K562 (cell line): ENCODE data around the gene SYMPK. TPM values are rescaled to one million over a fixed set of nuclear protein-coding genes. Genes with fewer than 3 reads are reported as not detected.

Source experiments
- HDGF ChIP-seq: fragments of 450-650 bp; IDR thresholded peaks from 2 replicates; pipeline ENCODE4 v1.6.1; 2016
- SMARCC2 ChIP-seq: fragments of 450-650 bp; IDR thresholded peaks from 2 replicates; pipeline ENCODE4 v1.6.1; 2017; ENCODE audit warnings: antibody characterized with exemption, moderate library complexity, mild to moderate bottlenecking, low read depth
- SRF ChIP-seq, 2 experiments: fragments of 250-450, 450-650 bp in 1 of 2; sonication (Bioruptor Pico) in 1 of 2; sonication (generic) in 1 of 2; formaldehyde crosslinking; IDR thresholded peaks; 2 replicates each; pipeline versions ENCODE4 v1.5.0 to v1.5.1; 2020 to 2022; ENCODE audit warnings: mild to moderate bottlenecking in 1 of 2, missing genetic modification reagents in 1 of 2
- ZNF41 ChIP-seq: fragments of 250-450 bp; sonication (Bioruptor Pico); conservative IDR thresholded peaks from 2 replicates; pipeline ENCODE4 v1.4.0; 2020; ENCODE audit warnings: mild to moderate bottlenecking
- ZNF436 ChIP-seq: fragments of 250-450, 450-650 bp; sonication (Bioruptor Pico); formaldehyde crosslinking; IDR thresholded peaks from 2 replicates; pipeline ENCODE4 v1.7.0; 2020; ENCODE audit warnings: mild to moderate bottlenecking
- polyA plus RNA-seq, 8 experiments: library from polyadenylated mRNA; depleted of rRNA in 4 of 8; stranded (reverse) in 5 of 8; unstranded in 3 of 8; fragments of >200 nt; fragmentation: Nextera tagmentation in 2 of 8; fragmentation: Illumina TruSeq in 1 of 8; extraction: Ambion mirVana in 2 of 8; extraction: Trizol in 1 of 8; gene quantifications; 2 replicates each; pipeline versions ENCODE4 v1.2.1 to v1.2.3, GENCODE V29; 2011 to 2014; ENCODE audit warnings: inconsistent platforms in 1 of 8, missing spikeins in 1 of 8
- total RNA-seq, 7 experiments: library from RNA; depleted of rRNA in 6 of 7; stranded (reverse); fragments of >200 nt in 6 of 7; fragmentation: Illumina TruSeq in 2 of 7; extraction: Trizol in 2 of 7; gene quantifications; 2 replicates each; pipeline versions ENCODE4 v1.2.1 to v1.2.3, GENCODE V29; 2011 to 2021; ENCODE audit warnings: low replicate concordance in 1 of 7
- TF ChIP-seq, protein P1 (sequence below), 2 experiments: fragments of 450-650 bp in 1 of 2; sonication (generic) in 1 of 2; formaldehyde crosslinking in 1 of 2; IDR thresholded peaks; 2 replicates each; pipeline versions ENCODE4 v1.7.1 to v1.9.0; 2016 to 2022; ENCODE audit warnings: inconsistent platforms in 1 of 2, mild to moderate bottlenecking in 1 of 2, missing genetic modification reagents in 1 of 2
- TF ChIP-seq, protein P2 (sequence below): fragments of 200-800 bp; sonication (Bioruptor generic); IDR thresholded peaks from 2 replicates; pipeline ENCODE4 v1.6.1; 2017; ENCODE audit warnings: missing genetic modification characterization, missing compliant biosample characterization
- TF ChIP-seq, protein P3 (sequence below), 3 experiments: fragments of 200-800 bp in 1 of 3; sonication (Bioruptor generic) in 1 of 3; sonication (generic) in 1 of 3; formaldehyde crosslinking in 1 of 3; IDR thresholded peaks; 2 replicates each; pipeline versions ENCODE4 v1.6.1 to v1.8.0; 2016 to 2022; ENCODE audit warnings: mild to moderate bottlenecking in 2 of 3, missing compliant biosample characterization in 2 of 3, missing genetic modification characterization in 2 of 3, missing genetic modification reagents in 1 of 3
- TF ChIP-seq, protein P4 (sequence below): sonication (generic); formaldehyde crosslinking; IDR thresholded peaks from 2 replicates; pipeline ENCODE4 v1.8.0; 2022; ENCODE audit warnings: mild to moderate bottlenecking, missing genetic modification reagents

Gene SYMPK
- total and polyA plus RNA-seq, 9 of the 15 experiments (the other 6 are each of a cell fraction or from before 2014, with no cell fraction given) = 0.73 to 95.5 (median 58.4) TPM

DNA sequence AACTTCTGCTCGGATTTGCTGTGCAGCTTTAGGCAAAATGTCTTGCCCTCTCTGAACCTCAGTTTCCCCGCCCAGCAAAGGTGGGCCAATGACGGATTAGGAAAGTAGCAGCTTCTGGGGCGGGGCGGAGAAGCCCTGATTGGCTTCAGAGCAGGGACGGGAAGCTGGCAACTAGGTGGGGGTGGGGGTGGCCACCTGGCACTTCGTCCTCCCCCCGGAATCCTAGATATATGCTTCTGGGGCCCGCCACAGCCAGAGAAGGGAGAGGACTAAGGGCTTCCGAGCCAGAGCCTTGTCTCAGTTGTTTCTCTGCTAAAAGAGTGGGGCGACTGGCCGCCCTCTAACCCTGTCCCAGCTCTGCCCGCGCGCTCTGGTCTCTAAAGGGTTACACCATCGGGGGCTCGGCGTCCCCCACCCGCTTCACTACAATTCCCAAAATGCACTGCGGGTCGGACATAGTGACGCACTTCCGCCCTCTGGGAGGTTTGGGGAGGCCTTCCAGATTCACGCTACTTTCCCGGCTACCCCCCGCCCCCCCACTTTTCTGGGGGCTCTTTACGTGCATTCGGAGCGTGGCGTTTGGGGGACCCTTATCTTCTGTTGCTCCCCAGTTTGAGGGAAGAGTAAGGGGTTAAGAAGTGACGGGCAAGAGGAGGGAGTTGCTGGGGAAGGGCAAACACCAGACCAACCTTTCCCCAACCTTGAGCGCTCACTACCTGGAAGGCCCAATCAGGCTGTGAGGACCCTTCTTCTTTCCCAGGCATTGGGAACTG lies 23.7 kb upstream of the SYMPK start (continued):
- TF ChIP-seq, protein P1, sequence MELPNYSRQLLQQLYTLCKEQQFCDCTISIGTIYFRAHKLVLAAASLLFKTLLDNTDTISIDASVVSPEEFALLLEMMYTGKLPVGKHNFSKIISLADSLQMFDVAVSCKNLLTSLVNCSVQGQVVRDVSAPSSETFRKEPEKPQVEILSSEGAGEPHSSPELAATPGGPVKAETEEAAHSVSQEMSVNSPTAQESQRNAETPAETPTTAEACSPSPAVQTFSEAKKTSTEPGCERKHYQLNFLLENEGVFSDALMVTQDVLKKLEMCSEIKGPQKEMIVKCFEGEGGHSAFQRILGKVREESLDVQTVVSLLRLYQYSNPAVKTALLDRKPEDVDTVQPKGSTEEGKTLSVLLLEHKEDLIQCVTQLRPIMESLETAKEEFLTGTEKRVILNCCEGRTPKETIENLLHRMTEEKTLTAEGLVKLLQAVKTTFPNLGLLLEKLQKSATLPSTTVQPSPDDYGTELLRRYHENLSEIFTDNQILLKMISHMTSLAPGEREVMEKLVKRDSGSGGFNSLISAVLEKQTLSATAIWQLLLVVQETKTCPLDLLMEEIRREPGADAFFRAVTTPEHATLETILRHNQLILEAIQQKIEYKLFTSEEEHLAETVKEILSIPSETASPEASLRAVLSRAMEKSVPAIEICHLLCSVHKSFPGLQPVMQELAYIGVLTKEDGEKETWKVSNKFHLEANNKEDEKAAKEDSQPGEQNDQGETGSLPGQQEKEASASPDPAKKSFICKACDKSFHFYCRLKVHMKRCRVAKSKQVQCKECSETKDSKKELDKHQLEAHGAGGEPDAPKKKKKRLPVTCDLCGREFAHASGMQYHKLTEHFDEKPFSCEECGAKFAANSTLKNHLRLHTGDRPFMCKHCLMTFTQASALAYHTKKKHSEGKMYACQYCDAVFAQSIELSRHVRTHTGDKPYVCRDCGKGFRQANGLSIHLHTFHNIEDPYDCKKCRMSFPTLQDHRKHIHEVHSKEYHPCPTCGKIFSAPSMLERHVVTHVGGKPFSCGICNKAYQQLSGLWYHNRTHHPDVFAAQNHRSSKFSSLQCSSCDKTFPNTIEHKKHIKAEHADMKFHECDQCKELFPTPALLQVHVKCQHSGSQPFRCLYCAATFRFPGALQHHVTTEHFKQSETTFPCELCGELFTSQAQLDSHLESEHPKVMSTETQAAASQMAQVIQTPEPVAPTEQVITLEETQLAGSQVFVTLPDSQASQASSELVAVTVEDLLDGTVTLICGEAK (IDR thresholded peaks at IDR 0.05) = peak; percentile 90
- TF ChIP-seq, protein P1 (CRISPR knock-in tag; IDR thresholded peaks at IDR 0.05) = no peak
- TF ChIP-seq SMARCC2 (no peak), ZNF436 (no peak), ZNF41 (CRISPR knock-in tag) (no peak), HDGF (peak; percentile 81; the same call in 1 of the 2 replicates), SRF (CRISPR knock-in tag; IDR thresholded peaks at IDR 0.05) (no peak)
- TF ChIP-seq, protein P2, sequence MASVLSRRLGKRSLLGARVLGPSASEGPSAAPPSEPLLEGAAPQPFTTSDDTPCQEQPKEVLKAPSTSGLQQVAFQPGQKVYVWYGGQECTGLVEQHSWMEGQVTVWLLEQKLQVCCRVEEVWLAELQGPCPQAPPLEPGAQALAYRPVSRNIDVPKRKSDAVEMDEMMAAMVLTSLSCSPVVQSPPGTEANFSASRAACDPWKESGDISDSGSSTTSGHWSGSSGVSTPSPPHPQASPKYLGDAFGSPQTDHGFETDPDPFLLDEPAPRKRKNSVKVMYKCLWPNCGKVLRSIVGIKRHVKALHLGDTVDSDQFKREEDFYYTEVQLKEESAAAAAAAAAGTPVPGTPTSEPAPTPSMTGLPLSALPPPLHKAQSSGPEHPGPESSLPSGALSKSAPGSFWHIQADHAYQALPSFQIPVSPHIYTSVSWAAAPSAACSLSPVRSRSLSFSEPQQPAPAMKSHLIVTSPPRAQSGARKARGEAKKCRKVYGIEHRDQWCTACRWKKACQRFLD = no peak
- TF ChIP-seq, protein P3, sequence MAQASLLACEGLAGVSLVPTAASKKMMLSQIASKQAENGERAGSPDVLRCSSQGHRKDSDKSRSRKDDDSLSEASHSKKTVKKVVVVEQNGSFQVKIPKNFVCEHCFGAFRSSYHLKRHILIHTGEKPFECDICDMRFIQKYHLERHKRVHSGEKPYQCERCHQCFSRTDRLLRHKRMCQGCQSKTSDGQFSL (CRISPR knock-in tag; IDR thresholded peaks at IDR 0.05) = peak; percentile 87
- TF ChIP-seq, protein P3 (tag; IDR thresholded peaks at IDR 0.05) = peak in 1 of 2 experiments; percentile 40; a peak in 2 of 4 replicates
- TF ChIP-seq, protein P4, sequence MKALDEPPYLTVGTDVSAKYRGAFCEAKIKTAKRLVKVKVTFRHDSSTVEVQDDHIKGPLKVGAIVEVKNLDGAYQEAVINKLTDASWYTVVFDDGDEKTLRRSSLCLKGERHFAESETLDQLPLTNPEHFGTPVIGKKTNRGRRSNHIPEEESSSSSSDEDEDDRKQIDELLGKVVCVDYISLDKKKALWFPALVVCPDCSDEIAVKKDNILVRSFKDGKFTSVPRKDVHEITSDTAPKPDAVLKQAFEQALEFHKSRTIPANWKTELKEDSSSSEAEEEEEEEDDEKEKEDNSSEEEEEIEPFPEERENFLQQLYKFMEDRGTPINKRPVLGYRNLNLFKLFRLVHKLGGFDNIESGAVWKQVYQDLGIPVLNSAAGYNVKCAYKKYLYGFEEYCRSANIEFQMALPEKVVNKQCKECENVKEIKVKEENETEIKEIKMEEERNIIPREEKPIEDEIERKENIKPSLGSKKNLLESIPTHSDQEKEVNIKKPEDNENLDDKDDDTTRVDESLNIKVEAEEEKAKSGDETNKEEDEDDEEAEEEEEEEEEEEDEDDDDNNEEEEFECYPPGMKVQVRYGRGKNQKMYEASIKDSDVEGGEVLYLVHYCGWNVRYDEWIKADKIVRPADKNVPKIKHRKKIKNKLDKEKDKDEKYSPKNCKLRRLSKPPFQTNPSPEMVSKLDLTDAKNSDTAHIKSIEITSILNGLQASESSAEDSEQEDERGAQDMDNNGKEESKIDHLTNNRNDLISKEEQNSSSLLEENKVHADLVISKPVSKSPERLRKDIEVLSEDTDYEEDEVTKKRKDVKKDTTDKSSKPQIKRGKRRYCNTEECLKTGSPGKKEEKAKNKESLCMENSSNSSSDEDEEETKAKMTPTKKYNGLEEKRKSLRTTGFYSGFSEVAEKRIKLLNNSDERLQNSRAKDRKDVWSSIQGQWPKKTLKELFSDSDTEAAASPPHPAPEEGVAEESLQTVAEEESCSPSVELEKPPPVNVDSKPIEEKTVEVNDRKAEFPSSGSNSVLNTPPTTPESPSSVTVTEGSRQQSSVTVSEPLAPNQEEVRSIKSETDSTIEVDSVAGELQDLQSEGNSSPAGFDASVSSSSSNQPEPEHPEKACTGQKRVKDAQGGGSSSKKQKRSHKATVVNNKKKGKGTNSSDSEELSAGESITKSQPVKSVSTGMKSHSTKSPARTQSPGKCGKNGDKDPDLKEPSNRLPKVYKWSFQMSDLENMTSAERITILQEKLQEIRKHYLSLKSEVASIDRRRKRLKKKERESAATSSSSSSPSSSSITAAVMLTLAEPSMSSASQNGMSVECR (CRISPR knock-in tag) = peak; percentile 50; the same call in 1 of the 2 replicates
